Skin epidermis (tissue), 12 donors: ENCODE data around the gene LAMC1.
"Not testable (repeated sequence)": the region's sequence is repeated elsewhere in the genome, so short reads cannot be mapped to it uniquely, and the experiment has no call there.

Experiments used
- H3K27ac ChIP-seq, 21 experiments: fragments of 200-600 bp; sonication (generic) in 11 of 21; one replicate each; pipeline ENCODE4 v1.5.0; 2020; ENCODE audit warnings: mild to moderate bottlenecking in 3 of 21, inconsistent platforms in 2 of 21, moderate library complexity in 2 of 21
- H3K4me3 ChIP-seq, 7 experiments: fragments of 200-600 bp; sonication (generic) in 2 of 7; one replicate each; pipeline ENCODE4 v1.5.0; 2020; ENCODE audit warnings: inconsistent platforms in 2 of 7, mild to moderate bottlenecking in 2 of 7, moderate library complexity in 1 of 7

Gene LAMC1

DNA sequence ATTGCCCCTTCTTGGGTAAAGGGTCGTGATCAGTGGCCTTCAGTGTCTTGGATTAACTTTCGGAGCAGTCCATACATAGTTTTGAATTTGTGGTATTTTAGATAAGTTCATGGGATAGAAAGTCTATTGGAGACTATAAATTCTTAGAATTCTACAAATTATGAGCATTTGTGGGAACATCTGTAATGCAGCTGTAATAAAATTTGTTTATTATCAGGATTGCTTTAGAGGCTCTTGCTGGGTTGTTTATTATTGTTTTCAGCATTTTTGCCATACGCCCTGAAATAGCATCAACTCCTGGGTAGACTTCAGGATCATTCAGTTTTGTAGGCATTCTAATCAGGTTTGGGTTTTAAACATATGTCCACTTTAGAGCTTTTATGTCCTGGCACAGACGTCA is 16.1 kb downstream of the LAMC1 start:
- Histone ChIP-seq H3K27ac (peak overlapping the region in 4 of 21 experiments; percentile 6 to 68 (median 47)), H3K4me3 (no peak overlapping the region)

DNA sequence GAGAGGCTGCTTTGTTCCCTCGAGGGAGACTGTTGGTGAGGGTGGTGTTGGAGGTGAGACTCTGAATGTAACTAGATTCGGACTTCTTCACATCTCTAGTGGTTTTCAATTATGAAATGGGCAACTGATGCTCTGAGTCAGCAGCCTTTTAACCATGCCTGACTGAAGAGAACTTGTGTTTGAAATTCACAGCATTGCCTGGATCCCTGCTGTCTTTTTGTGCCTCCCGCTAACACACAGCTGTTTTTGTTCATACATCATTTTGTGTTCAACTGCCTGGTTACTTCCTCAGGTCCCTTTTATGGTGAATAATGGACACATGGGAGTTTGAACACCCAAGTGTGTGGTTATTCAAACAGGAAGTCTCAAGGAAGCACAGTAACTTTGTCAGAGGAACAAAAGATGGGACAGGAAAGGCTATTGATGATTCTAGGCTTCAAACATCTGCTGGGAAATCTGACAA is 16.8 kb downstream of the LAMC1 start:
- H3K4me3 ChIP-seq = no peak overlapping the region
- H3K27ac ChIP-seq = peak overlapping the region in 6 of 21 experiments; percentile 16 to 68 (median 31)

DNA sequence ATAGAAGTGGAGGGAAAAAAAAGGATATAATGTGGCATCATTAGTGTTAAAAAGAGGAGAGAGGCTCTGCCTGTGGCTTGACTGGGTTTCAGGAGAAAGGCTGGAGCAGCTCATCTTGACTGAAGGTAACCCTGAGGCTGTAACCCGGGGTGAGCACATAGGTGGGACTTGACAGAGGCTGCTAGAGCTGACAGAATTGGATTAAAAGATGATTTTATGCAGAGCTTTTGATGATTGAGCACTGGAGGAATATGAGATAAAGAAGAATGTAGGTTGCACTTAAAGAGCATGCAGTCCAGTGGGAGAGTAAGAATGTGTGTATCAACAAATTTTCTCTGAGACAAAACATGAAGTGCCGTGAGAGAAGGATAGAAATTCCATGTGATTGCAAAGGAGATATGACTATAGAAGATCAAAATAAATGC is 17.3 kb downstream of the LAMC1 start:
- Histone ChIP-seq H3K27ac (peak overlapping the region in 5 of 21 experiments; percentile 18 to 68 (median 35)), H3K4me3 (no peak overlapping the region)

DNA sequence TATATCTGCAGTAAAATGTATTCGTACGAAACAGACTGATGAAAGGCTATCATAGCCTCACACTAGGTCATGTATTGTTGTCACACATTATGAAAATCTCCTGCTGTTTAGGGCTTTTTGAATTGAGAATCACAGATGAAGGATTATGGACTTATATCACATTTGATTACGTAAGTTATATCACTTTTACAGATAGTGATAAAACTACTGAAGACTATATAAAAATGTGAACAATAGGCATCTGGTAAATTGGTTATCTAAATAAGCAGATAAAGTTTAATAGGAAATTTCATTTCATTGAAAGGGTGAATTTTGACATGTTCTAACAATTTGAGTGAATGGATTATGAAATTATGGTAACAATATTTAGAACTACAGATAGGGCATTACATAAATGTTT is 20.0 kb downstream of the LAMC1 start:
- no peak overlapping the region for H3K4me3 ChIP-seq
- no peak overlapping the region for H3K27ac ChIP-seq

DNA sequence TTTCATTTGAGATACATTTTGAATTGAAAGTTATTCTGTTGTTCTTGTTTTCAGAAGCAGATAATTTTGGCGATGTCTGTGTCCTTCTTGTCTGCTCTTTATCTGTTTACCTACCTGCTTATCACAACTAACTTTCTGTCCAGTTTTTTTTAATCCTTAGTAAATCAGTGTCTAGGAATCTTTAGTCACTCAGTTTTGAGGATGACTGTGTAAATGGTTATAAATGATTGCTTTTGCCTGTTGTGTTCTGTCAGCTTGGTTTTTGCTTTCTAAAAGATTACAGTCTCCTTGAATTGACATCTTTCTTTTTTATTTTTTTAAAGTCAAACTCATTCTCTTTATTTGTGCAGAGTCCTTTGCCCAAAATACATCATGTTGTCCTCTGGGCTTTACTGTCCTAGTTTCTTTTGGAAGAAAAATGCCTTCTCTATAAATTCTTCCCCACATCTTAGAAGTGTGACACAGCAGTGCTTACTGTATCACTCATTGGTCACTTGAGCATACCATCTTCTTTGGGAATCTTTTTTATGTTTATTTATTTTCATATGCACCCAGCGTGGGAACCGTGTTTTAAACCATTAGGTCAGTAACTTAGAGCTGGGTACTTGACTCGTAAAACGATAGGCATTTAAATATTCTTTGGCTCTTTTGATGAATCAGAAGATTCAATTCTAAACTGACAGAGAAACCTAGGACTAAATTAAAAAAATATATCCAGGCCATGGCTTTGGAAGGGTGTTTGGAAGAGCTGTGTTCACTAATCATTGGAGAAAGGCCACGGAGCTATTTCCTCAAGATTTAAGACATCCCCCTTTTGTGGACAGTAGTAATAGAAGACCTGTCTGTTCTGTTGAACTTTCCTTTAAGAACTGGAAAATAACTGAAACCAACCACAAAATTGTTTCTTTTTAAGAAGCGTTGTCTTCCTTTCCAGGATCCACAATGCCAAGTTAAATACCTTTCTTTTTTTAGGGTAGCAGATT is 20.9 kb downstream of the LAMC1 start:
- H3K4me3 ChIP-seq = no peak overlapping the region
- H3K27ac ChIP-seq = peak overlapping the region in 7 of 21 experiments; percentile 5 to 36 (median 29)

DNA sequence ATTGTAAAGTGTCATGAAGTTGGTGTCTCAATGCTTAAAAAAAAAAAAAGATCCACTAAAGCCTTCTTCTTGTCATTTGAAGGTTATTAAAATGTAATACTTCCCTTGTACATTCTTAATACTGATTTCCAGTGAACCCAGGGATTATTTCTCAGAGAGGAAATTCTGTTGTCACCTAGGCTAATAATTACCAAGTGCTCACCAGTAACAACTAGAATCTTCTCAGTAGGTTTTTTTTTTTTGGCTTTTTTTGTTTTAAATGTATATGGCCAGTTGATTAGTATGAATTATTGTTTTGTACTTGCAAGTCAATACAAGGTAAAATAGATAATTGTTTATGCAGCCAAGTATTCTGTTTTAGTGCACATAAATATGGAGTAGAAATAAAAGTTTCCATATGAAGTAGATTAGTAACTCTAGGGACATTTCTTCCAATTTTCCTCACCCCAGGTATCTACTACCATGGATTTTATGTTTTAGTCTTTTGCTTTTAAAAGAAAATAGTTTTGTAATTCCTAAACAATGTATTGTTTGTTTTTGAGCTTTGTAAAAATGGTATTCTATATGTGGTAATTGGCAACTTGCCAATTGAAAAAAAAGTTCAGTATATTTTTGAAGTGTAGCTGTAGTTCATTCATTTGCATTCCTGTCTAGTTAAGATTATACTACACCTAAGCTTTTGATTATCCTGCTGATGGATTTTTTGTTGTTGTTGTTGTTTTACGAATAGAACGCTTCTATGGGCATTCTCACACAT is 21.9 kb downstream of the LAMC1 start:
- no peak overlapping the region for H3K4me3 ChIP-seq
- H3K27ac ChIP-seq = peak overlapping the region in 4 of 21 experiments; percentile 24 to 36 (median 32)

DNA sequence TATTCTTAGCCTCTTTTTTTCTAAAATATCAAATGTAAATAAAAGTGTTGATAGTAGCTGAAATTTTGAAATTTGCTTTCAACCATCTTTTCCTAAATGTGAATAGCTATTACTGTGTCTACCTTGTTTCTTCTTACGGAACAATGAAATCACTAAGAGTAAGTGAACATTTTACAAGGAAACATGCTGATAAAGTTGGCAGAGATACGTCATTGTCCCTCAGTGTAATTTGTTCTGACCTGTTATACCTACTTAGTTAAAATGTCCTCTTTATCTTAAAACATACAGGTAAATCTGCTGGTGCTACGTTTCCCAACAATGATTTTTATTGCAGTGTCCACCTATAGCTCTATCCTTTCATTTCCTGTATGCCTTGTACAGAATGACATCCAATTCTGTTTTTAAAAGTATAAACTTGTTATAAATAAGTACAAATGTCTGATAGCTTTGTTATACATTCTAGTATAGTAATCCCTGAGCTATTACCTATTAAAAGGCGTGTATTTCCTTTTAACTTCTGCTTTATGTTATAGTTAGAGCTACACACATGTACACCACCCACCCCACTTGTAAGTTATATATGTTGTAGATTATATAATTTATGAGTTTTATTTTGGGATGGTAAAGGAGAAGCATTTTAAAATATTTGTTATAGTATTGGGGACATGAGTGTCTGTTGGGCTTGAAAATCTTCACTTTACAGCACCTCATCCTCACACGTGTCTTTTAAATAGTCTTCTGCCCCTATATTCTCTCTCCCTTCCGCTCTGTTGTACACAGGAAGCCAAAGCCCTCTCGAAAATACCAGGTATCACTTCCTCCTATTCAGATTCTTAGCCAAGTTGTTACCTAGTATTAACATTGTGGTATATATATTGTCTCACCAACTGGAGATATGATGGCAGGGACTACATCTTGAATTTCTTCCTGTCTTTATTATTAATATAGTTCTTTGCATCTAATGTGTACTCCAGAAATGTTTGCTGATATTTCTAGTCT is 25.2 kb downstream of the LAMC1 start:
- no peak overlapping the region for H3K4me3 ChIP-seq
- H3K27ac ChIP-seq = no peak overlapping the region

DNA sequence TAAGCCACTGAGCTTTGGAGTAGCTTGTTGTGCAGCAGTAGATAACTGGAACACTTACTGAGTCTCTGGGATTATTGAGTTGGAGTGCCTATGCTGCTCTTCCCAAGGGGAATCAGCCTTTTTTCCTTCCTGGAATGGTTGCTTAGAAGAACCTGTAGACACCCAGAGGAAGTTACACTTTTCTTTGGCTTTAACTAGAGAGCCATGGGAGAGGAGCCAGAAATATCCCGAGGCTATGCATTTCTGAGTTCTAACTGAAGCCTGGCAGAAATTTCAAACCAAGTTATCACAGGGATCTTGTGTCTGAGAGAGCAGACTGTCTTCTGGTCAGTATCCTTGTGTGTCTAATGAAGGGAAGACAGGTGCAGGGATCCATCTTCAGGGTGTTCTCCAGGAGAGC is 28.3 kb downstream of the LAMC1 start:
- Histone ChIP-seq H3K27ac (no peak overlapping the region), H3K4me3 (no peak overlapping the region)

DNA sequence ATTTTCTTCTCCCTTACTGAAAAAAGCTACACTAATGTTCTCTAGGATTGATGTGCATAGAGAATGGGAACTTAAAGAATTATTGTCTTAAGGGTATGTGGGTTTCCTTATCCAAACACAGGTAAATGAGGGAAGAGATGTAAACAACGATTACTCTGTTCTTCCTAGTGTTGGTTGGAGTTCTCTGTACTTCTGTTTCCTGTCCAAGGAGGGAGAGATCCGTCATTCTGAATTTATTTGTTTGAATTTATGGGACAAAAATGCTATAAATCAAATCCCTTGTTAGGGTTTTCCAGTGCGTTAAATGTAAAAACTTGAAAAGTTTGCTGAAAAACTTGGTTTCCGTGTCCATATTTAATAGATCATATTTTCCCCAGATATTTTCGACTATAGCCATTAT is 29.6 kb downstream of the LAMC1 start:
- H3K27ac ChIP-seq = no peak overlapping the region
- no peak overlapping the region for H3K4me3 ChIP-seq

DNA sequence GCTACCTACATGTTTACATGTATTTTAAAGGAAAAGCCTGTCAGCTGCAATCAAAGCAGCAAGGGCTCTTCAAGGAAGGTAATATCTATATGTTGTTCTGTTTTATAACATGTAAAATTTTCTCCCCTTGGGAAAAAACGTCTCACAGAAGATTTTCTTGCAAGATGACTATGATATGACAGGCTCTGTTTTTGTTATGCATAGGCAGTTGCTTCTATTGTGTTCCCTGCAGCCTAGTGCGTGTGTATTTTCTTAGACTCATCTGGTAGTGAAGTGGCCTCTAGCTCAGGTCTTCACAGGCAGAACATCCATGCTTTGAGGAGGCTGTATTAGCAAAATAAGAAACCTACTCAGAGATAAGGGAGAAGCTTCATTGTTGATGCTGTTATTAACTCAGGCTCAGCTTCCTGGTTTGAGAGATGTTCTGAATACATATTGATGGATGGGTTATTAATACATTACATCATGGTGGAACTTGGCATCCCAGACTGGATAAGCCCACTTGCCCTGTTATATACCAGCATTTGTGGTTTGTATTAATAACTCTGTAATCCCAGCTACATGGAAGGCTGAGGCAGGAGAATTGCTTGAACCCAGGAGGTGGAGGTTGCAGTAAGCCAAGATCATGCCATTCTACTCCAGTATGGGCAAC is 35.8 kb downstream of the LAMC1 start:
- H3K4me3 ChIP-seq = no peak overlapping the region
- H3K27ac ChIP-seq = peak overlapping the region in 6 of 21 experiments; percentile 2 to 60 (median 36)

DNA sequence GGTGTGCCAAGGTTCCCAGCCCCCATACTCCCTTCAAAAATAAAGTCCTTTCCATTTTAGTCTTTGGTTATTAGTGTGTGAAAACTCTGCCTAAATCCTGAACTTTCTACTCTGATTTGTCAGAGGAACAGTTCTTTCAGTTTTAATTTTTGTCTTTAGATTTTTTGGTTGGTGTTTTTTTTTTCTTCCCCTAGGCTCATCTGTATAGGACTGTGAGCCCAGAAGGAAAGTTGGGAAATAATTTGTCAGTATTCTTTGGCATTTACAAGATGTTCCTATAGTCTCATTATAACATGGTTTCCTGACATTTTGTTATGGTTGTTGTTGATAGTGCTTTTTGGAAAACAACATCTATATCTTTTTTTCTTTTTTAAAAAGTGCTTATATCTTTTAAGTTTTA is 38.0 kb downstream of the LAMC1 start:
- H3K27ac ChIP-seq = peak overlapping the region in 4 of 21 experiments; percentile 32 to 51 (median 46)

DNA sequence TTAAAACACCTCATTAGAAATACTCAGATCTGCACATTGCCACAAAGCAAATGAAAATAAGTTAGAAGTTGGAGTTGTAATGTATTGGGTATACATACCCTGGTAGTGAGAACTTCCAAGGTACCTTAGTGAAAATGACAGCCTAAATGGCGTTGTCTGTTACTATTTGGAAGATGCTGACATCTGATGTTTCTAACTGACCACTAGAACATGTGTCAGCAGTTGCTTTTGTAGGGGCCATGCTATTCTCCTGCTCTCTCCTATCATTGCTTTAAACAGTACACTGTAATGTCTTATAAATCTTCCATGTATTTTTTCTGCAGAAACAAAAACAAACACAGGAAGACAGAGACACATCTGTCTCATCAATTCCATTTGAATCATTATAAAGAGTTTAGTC is 40.1 kb downstream of the LAMC1 start:
- no peak overlapping the region for H3K4me3 ChIP-seq
- no peak overlapping the region for H3K27ac ChIP-seq

More for the DNA sequence above, 38.0 kb downstream of the LAMC1 start:
- H3K4me3 ChIP-seq = no peak overlapping the region

DNA sequence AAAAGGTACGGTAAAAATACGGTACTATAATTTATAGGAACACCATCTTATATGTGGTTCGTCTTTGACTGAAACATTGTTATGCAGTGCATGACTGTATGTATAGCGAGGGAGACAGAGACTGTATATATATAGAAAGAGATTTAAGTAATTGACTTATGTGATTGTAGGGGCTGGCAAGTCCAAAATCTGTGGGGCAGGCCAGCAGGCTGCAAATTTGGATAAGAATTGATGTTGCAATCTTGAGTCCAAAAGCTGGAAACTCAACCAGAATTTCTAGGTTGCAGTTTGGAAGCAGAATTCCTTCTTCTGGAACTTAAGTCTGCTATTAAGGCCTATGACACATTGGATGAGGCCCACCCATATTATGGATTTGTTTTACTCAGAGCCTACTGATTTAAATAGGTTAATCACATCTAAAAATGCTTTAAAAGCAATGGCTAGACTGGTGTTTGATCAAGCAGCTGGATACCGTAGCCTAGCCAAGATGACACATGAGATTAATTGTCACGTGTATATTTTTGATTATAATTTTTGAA is 42.0 kb downstream of the LAMC1 start:
- H3K4me3 ChIP-seq = no peak overlapping the region
- no peak overlapping the region for H3K27ac ChIP-seq

DNA sequence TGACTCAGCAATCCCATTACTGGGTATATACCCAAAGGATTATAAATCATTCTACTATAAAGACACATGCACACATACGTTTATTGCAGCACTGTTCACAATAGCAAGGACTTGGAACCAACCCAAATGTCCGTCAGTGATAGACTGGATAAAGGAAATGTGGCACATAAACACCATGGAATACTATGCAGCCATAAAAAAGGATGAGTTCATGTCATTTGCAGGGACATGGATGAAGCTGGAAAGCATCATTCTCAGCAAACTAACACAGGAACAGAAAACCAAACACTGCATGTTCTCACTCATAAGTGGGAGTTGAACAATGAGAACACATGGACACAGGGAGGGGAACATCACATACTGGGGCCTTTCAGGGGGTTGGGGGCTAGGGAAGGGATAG is 43.2 kb downstream of the LAMC1 start:
- H3K4me3 ChIP-seq, H3K27ac ChIP-seq: not testable (repeated sequence)

DNA sequence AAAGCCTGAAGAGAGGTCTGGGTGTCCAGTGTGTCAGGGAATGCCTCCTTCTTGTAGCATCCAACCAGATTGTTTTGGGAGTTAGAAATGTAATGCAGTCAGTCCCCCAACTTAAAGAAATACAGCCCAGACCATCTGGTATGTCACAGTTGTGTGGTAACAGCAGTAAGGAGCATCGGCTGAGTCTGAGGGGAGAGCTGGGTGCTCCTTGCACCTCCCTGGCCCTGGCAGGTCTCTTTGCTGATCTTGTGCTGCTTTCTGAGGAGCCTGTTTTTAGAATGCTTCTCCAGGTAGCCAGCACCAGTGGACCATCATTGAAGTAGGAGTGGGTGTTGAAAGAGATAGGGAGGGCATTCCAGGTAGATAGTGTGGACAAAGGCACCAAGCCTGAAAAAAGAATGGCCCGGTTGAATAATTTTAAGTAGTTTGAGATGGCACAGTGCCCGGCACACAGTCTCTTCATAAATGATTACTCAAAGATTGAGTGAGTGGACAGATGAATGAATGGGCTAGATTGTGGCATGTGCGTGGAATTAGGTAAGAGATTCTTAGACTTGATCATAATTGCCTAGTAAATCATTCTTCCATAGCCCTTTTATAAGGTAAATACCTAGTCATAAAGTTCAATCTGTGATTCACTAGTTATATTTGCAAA is 46.5 kb downstream of the LAMC1 start:
- Histone ChIP-seq H3K27ac (peak overlapping the region in 1 of 21 experiments; percentile 29), H3K4me3 (no peak overlapping the region)

DNA sequence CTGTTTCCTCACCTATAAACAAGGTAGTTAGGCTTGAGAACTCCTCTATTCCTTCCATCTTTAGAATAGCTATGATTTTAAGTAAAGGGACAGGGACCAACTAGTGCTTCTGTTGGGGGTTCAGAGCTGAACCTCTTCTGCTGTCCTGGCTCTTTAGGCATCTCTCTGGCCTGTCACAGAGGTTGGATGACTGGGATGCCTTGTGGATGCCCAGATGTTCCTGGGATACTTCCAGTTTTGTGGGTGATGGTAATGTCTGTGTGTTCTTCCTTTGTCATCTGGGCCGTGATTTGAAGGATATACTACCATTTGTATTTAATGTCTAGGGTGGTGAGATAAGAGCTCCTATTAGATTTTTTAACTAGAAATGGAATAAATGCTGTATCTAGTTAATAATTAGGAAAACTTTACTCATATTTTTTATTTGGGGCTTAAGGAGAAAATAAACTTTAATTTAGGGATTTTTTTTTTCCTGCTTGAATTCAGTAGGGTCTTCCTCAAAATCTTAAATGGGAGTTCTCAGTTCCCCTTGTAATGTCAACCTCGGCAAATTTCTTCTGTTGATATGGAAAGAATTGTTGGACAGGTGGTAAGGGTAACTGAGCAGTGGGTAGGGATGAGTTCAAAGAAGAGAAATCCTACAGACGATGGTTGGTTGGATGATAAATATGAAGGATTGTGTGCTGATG is 47.2 kb downstream of the LAMC1 start:
- peak overlapping the region in 2 of 21 experiments; percentile 19 to 29 for H3K27ac ChIP-seq
- H3K4me3 ChIP-seq = no peak overlapping the region

DNA sequence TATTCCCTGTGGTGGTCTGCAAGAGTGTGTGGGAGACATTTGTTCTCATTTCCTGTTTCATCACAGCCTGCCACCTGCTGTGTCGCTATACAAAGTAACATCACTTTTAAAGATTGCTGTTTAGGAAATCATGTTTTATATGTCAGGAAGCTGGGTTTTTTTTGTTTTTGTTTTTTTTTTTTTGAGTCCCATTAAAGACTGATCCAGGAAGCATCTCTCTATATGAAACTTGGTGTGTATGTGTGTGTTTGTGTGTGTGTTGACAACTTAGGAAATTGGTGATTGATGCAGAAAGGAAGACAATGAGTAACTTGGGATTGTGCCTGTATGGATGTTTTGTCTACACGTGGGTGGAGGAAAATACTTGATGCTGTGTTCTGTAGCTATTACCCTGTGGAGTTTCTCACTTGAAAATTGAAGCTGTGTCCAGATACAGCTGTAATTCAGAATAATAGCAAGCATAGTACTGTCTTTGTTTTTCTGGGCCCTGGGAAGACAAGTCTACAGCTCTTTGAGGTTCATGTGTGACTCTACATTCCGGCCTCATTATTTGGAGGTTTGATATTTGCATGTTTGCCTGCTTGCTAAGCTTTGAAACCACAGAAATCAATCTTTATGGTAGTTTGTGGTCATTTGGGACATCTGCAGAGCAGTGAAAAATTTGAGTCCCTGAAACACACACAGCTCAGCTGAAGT is 47.9 kb downstream of the LAMC1 start:
- Histone ChIP-seq H3K27ac (peak overlapping the region in 2 of 21 experiments; percentile 18 to 41), H3K4me3 (no peak overlapping the region)
